Measurements from ENCODE around the gene MACROH2A1.
"Not testable (repeated sequence)": the region's sequence is repeated elsewhere in the genome, so short reads cannot be mapped to it uniquely, and the experiment has no call there.

Gene MACROH2A1

GRCh38 chr5:135376961-135377624 is 21.9 kb downstream of the MACROH2A1 start:
- no peak for DNase-seq

GRCh38 chr5:135375040-135375793 is 23.8 kb downstream of the MACROH2A1 start:
- DNase-seq: no peak

GRCh38 chr5:135373736-135374515 is 25.1 kb downstream of the MACROH2A1 start:
- DNase-seq: no peak

GRCh38 chr5:135372654-135373381 is 26.2 kb downstream of the MACROH2A1 start:
- no peak for DNase-seq

- DNase-seq: no peak
These were observed 27.3 kb downstream of the MACROH2A1 start for GRCh38 chr5:135371622-135372232.

GRCh38 chr5:135369952-135370351 is 29.1 kb downstream of the MACROH2A1 start:
- DNase-seq: no peak

GRCh38 chr5:135367554-135367953 is 31.5 kb downstream of the MACROH2A1 start:
- DNase-seq: no peak

GRCh38 chr5:135367076-135367475 is 32.0 kb downstream of the MACROH2A1 start:
- DNase-seq: no peak

- no peak for DNase-seq
These were observed 33.8 kb downstream of the MACROH2A1 start for GRCh38 chr5:135365281-135365680.

GRCh38 chr5:135364421-135365262 is 34.4 kb downstream of the MACROH2A1 start:
- no peak for DNase-seq

GRCh38 chr5:135363342-135363741 is 35.7 kb downstream of the MACROH2A1 start:
- DNase-seq: not testable (repeated sequence)

- no peak for DNase-seq
These were observed 36.9 kb downstream of the MACROH2A1 start for GRCh38 chr5:135362102-135362501.

GRCh38 chr5:135360278-135361274 is 38.5 kb downstream of the MACROH2A1 start:
- no peak for DNase-seq

- no peak for DNase-seq
These were observed 39.5 kb downstream of the MACROH2A1 start for GRCh38 chr5:135359374-135360165.

- DNase-seq: no peak
These were observed 41.3 kb downstream of the MACROH2A1 start for GRCh38 chr5:135357685-135358084.

GRCh38 chr5:135356522-135357318 is 42.3 kb downstream of the MACROH2A1 start:
- DNase-seq: no peak

- no peak for DNase-seq
These were observed 43.9 kb downstream of the MACROH2A1 start for GRCh38 chr5:135355169-135355568.

GRCh38 chr5:135353952-135354721 is 44.9 kb downstream of the MACROH2A1 start:
- DNase-seq: no peak
